Peyer's patch (tissue), 4 donors: Measurements from ENCODE around the gene ATAD5.

Experiments
- POLR2A ChIP-seq, 2 donors: fragments of 450-650 bp; IDR thresholded peaks; one replicate each; pipeline ENCODE4 v1.5.1; 2017; ENCODE audit warnings: antibody characterized with exemption in 2 of 2, mild to moderate bottlenecking in 2 of 2, moderate library complexity in 2 of 2
- TF ChIP-seq, protein P1 (sequence below), 6 experiments: fragments of 450-650 bp in 4 of 6; fragments of 200-600 bp in 2 of 6; sonication (generic) in 1 of 6; IDR thresholded peaks; one replicate each; pipeline ENCODE4 v1.5.1; 2017 to 2019; ENCODE audit warnings: antibody characterized with exemption in 6 of 6, mild to moderate bottlenecking in 3 of 6, moderate library complexity in 1 of 6

DNA sequence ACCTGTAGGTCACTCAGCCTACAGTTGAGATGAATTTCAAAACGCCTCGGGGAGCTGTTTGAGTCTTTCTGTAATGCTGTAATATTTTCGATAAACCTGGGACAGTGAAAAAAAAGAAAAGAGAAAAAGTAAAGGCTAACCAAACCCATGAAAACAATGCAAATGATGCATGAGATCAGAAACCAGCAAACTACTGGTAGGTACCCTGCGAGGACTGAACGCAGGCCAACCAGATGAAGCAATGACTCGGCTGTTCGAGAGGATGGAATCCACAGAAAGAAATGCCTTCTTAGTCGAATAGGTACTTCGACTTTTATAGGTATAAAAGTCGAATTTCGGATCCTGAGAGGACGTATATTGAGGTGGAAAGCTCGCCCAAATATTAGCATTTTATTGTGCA, 509 bp upstream of the ATAD5 start:
- TF ChIP-seq, protein P1, sequence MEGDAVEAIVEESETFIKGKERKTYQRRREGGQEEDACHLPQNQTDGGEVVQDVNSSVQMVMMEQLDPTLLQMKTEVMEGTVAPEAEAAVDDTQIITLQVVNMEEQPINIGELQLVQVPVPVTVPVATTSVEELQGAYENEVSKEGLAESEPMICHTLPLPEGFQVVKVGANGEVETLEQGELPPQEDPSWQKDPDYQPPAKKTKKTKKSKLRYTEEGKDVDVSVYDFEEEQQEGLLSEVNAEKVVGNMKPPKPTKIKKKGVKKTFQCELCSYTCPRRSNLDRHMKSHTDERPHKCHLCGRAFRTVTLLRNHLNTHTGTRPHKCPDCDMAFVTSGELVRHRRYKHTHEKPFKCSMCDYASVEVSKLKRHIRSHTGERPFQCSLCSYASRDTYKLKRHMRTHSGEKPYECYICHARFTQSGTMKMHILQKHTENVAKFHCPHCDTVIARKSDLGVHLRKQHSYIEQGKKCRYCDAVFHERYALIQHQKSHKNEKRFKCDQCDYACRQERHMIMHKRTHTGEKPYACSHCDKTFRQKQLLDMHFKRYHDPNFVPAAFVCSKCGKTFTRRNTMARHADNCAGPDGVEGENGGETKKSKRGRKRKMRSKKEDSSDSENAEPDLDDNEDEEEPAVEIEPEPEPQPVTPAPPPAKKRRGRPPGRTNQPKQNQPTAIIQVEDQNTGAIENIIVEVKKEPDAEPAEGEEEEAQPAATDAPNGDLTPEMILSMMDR (IDR thresholded peaks at IDR 0.05): no peak
- TF ChIP-seq POLR2A (IDR thresholded peaks at IDR 0.05): no peak
